Tibial nerve (tissue), 4 donors: ENCODE data around the gene ACOXL. TPM values are rescaled to one million over a fixed set of nuclear protein-coding genes. Genes with fewer than 3 reads are reported as not detected.

Experiments used
- DNase-seq, 2 donors: peaks; one replicate each; pipeline ENCODE4 v3.0.0-alpha.2; 2019; ENCODE audit warnings: low spot score in 2 of 2
- H3K27ac ChIP-seq, 4 donors: fragments of 200-600 bp; sonication (generic) in 3 of 4; one replicate each; pipeline ENCODE4 v1.5.1; 2017 to 2019; ENCODE audit warnings: mild to moderate bottlenecking in 1 of 4
- H3K27me3 ChIP-seq, 2 donors: fragments of 200-600 bp; sonication (generic) in 1 of 2; one replicate each; pipeline versions ENCODE4 v1.5.1 to v1.6.0; 2017 to 2019
- H3K36me3 ChIP-seq, 3 donors: fragments of 200-600 bp; sonication (generic); one replicate each; pipeline ENCODE4 v1.5.1; 2018 to 2019
- H3K4me1 ChIP-seq, 4 donors: fragments of 200-600 bp; sonication (generic) in 3 of 4; one replicate each; pipeline ENCODE4 v1.5.1; 2017 to 2019
- H3K4me3 ChIP-seq, 4 donors: fragments of 200-600 bp; sonication (generic) in 3 of 4; one replicate each; pipeline ENCODE4 v1.5.1; 2017 to 2019; ENCODE audit warnings: mild to moderate bottlenecking in 1 of 4, moderate library complexity in 1 of 4
- H3K9me3 ChIP-seq, 4 donors: fragments of 200-600 bp; sonication (generic) in 3 of 4; one replicate each; pipeline ENCODE4 v1.5.1; 2017 to 2019
- EP300 ChIP-seq, 2 donors: sonication (generic); formaldehyde crosslinking; IDR thresholded peaks; one replicate each; pipeline ENCODE4 v1.6.1; 2017; ENCODE audit warnings: antibody characterized with exemption in 2 of 2, mild to moderate bottlenecking in 1 of 2
- POLR2A ChIP-seq, 2 donors: fragments of 450-650 bp; IDR thresholded peaks; one replicate each; pipeline ENCODE4 v1.6.1; 2017; ENCODE audit warnings: antibody characterized with exemption in 2 of 2, mild to moderate bottlenecking in 2 of 2, moderate library complexity in 2 of 2
- WGBS, 2 donors: methylation state at CpG; one replicate each; pipeline ENCODE4 v1.1.5; 2018; 5-methylcytosine and 5-hydroxymethylcytosine counted together
- total RNA-seq, 4 donors: library from RNA; depleted of rRNA; stranded (reverse); fragments of >200 nt; gene quantifications; one replicate each; pipeline ENCODE4 v1.1.0, GENCODE V29; 2016
- TF ChIP-seq, protein P1 (sequence below), 5 experiments: fragments of 200-600 bp in 3 of 5; fragments of 450-650 bp in 2 of 5; sonication (generic) in 3 of 5; IDR thresholded peaks; one replicate each; pipeline ENCODE4 v1.5.1; 2016 to 2019; ENCODE audit warnings: antibody characterized with exemption in 5 of 5, mild to moderate bottlenecking in 3 of 5, moderate library complexity in 2 of 5

ACOXL gene
- total RNA-seq, 4 donors from 2014 or later, result 0.30 TPM; not detected in 3

DNA sequence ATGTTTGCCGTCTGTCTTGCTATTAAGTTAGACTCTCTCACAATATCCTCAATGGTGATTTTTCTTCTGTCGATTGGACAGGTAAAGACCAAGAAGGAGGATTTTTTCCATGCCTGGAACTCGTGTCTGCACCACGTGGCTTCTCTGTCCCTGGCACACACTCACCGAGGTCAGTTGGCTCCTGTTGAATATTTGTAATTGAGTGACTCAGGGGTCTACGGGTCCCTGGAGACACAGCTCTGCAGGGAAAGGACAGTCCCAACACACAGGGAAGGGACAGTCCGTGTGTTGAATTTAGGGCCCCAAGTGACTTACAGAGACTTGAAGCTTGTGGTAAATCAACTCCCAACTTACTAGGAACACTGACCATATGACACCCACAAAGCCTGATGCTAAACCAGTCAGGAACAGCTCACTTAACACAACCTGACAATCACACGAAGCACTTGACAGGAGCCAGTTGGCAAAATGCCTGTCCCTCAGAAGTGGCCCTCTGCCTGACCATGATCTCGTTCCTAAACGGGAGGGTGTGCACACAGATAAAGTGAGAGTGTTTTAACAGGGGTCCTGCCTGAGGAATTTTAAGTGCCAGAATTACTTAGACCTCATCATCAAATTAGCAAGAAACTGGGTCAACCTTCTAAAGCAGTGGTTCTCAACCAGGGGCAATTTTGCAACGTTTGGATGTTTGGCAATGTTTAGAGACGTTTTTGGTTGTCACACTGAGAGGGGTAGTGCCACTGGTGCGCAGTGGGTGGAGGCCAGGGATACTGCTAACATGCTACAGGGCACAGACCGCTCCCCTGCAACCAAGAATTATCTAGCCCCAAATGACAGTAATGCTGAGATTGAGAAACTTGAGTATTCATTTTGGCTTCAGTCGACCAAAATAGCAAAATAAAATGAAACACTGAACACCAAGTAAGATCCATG lies 299.4 kb downstream of the ACOXL start:
- 56 to 62% methylated on average over 15 of the region's 15 CpGs for WGBS, 2 donors
- no peak for DNase-seq
- H3K4me1 ChIP-seq, result no peaks in the 10 kb centered on the region

DNA sequence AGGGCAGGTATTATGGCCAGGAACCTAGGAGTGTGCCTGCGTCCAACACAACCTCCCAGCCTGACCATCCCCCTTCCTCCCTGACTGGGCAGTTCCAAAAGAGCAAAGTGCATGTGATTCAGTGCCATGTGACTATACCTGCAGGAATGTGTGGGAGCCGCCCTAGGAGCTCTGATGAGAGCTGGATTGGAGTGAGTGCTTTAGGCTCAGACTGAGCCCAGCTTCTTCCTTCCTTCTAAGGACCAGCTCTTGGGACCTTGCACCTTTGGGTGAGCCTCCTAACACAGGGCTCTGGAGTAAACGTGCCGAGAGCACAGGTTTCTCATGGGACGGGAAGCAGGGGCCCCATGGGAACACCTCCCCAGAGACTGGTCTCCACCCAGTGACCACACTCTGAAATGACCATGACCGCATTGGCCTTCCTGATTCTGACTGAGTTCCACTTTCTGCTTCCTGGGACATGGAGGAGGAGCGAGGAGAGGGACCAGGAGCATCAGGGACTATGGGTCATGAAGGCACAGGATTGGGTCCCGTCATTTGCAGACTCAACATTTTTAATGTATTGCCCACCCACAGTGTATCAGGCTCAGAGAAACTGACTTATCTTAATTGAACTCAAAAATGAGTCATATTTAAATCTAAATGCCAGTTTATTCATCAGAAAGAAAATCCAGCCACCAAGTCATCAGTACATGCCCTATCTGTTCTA lies 300.5 kb downstream of the ACOXL start:
- WGBS, 2 donors, result 72 to 86% methylated on average over 8 of the region's 8 CpGs
- Histone ChIP-seq H3K4me3 (no peak overlapping the region), H3K36me3 (no peaks in the 10 kb centered on the region), H3K27me3 (peaks cover 0 to 5% of the 10 kb centered on the region in 2 donors), H3K4me1 (no peaks in the 10 kb centered on the region), H3K9me3 (peaks cover 0 to 10% (median 0%) of the 10 kb centered on the region in 4 donors), H3K27ac (no peak overlapping the region)
- TF ChIP-seq POLR2A (IDR thresholded peaks at IDR 0.05), result no peak
- TF ChIP-seq, protein P1, sequence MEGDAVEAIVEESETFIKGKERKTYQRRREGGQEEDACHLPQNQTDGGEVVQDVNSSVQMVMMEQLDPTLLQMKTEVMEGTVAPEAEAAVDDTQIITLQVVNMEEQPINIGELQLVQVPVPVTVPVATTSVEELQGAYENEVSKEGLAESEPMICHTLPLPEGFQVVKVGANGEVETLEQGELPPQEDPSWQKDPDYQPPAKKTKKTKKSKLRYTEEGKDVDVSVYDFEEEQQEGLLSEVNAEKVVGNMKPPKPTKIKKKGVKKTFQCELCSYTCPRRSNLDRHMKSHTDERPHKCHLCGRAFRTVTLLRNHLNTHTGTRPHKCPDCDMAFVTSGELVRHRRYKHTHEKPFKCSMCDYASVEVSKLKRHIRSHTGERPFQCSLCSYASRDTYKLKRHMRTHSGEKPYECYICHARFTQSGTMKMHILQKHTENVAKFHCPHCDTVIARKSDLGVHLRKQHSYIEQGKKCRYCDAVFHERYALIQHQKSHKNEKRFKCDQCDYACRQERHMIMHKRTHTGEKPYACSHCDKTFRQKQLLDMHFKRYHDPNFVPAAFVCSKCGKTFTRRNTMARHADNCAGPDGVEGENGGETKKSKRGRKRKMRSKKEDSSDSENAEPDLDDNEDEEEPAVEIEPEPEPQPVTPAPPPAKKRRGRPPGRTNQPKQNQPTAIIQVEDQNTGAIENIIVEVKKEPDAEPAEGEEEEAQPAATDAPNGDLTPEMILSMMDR (IDR thresholded peaks at IDR 0.05), result no peak
- no peak for TF ChIP-seq EP300 (IDR thresholded peaks at IDR 0.05)
- no peak for DNase-seq

More for the DNA sequence above, 299.4 kb downstream of the ACOXL start:
- TF ChIP-seq POLR2A (IDR thresholded peaks at IDR 0.05) (no peak), EP300 (IDR thresholded peaks at IDR 0.05) (no peak)
- TF ChIP-seq, protein P1 (IDR thresholded peaks at IDR 0.05), result no peak
- Histone ChIP-seq H3K27me3 (peaks cover 0 to 5% of the 10 kb centered on the region in 2 donors), H3K27ac (no peak overlapping the region), H3K4me3 (no peak overlapping the region), H3K9me3 (peaks cover 0 to 12% (median 0%) of the 10 kb centered on the region in 4 donors), H3K36me3 (no peaks in the 10 kb centered on the region)

DNA sequence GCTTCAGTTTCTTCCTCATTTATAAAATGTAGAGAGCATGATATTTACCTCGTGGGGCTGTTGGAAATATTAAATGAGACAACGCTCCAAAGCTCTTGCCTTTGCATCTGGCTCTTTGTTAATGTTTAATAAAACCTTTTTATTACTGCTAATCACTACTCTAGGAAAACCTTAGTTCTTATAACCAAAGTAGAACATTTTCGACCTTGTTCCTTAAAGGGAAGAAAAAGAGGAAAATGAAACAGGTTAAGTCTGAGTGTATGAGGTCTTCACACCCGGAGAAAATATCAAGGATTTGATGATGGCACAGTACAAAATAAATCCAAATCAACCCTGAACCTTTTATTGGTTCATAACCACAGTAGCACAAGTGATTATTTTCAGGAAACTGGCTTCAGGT lies 301.8 kb downstream of the ACOXL start:
- TF ChIP-seq EP300 (IDR thresholded peaks at IDR 0.05) (no peak), POLR2A (IDR thresholded peaks at IDR 0.05) (no peak)
- TF ChIP-seq, protein P1 (IDR thresholded peaks at IDR 0.05), result no peak
- Histone ChIP-seq H3K9me3 (no peaks in the 10 kb centered on the region), H3K27me3 (peaks cover 0 to 5% of the 10 kb centered on the region in 2 donors), H3K4me3 (no peak overlapping the region), H3K4me1 (no peaks in the 10 kb centered on the region), H3K27ac (no peak overlapping the region), H3K36me3 (no peaks in the 10 kb centered on the region)
- no peak for DNase-seq
- 79 to 84% methylated on average over 4 of the region's 4 CpGs for WGBS, 2 donors

DNA sequence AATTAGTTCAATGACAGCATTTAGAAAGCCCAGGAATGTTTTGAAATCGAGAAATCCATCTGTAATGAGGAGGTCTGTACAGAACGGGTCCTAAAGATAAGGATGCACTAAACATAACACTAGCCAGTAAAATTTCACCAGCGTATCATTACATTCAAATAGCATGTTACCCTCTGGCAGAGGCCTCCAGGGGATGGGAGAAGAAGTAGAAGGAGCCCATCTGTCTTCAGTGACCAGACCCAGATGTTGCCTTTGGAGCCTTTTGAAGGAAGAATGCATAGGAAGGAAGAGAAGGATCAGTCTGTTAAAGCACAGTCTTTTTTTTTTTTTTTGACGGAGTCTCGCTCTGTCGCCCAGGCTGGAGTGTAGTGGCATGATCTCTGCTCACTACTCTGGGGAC lies 302.2 kb downstream of the ACOXL start:
- DNase-seq, result no peak
- no peaks in the 10 kb centered on the region for H3K36me3 ChIP-seq
- H3K4me3 ChIP-seq, result no peak overlapping the region
- H3K9me3 ChIP-seq, result no peaks in the 10 kb centered on the region
- no peak overlapping the region for H3K27ac ChIP-seq
- no peaks in the 10 kb centered on the region for H3K4me1 ChIP-seq
- WGBS, 2 donors, result 76 to 87% methylated on average over 6 of the region's 6 CpGs
- TF ChIP-seq POLR2A (IDR thresholded peaks at IDR 0.05) (no peak), EP300 (IDR thresholded peaks at IDR 0.05) (no peak)
- TF ChIP-seq, protein P1 (IDR thresholded peaks at IDR 0.05), result no peak
- H3K27me3 ChIP-seq, result peaks cover 0 to 5% of the 10 kb centered on the region in 2 donors
